Tongue (tissue), 2 donors: Measurements from ENCODE around the gene TSEN2. TPM values are rescaled to one million over a fixed set of nuclear protein-coding genes. Genes with fewer than 3 reads are reported as not detected.
"Not testable (repeated sequence)": the region's sequence is repeated elsewhere in the genome, so short reads cannot be mapped to it uniquely, and the experiment has no call there.

Experiments used
- DNase-seq: peaks from one replicate; pipeline ENCODE4 v3.0.0-alpha.2; 2015
- total RNA-seq: library from RNA; depleted of rRNA; stranded (reverse); fragments of >200 nt; gene quantifications from one replicate; pipeline ENCODE4 v1.2.3, GENCODE V29; 2014

Gene TSEN2
- total RNA-seq, 1 donor from 2014 or later, result 16.2 TPM

- DNase-seq, result no peak
Measured at GRCh38 chr3:12503126-12503957, 19.1 kb downstream of the TSEN2 start.

- no peak for DNase-seq
Measured at GRCh38 chr3:12506201-12506709, 22.0 kb downstream of the TSEN2 start.

GRCh38 chr3:12507591-12508281 is 23.5 kb downstream of the TSEN2 start:
- DNase-seq, result peak; percentile 90

DNA sequence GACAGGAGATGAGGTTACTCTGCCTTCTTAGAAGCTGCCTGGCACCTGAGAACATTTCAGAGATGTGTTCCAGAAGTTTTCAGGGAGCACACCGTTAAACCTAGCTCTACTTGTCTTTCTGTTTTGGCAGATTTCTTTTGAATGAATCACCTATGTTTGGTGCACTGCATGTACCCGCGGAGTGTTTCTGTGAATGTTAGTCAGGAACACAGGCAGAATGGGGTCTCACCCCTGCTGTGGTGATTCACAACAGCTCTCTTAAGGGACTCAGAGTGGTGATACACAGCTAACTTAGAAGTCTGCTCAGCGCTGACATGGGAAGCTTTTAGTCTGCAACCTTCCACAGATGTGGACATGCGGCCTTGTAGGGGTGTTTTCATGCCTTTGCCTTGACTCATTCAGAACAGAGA is 24.0 kb downstream of the TSEN2 start:
- peak; percentile 44 for DNase-seq

DNA sequence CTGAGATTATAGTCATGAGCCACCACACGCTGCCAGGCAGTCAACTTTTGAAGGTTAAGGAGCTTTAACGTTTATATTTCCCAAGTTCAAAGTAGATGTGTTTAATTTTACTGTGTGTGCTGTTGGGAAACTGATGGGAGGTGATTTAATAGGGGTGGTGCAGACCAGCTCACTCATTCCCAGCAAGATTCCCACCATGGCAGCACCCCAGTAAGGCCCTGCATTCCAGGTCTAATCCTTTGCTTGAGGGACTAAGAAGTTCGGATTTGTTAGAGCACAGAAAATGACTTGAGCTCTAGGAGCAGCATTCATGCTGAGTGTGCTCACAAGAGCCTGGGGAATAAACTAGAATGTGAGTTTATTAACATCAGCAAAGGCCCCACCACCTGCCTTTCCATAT is 25.2 kb downstream of the TSEN2 start:
- DNase-seq, result no peak

DNA sequence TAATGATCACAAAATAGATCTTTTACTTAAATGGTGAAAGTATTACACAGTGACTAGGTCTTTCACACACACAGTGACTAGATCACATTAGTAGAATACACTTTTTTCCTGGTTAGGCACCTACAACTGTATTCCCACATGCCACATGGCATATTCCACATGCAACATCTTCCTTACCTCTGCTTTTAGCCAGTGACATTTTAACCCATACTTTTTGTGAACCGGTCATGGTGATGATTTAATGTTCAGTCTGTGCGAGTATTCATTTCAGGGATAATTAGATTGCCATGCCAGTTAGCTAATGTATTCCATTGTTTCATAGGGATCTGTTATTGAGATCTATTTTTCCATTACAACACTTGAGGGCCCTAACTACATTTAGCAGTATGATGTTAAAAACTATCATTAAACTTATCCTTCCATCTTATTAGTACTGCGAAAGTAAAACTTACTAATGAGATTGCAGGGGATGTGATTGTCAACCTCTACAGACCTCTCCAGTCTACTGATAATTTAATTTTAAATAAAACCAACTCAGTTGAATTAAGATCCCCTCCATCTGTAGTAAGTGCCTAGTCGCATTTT is 28.3 kb downstream of the TSEN2 start:
- DNase-seq, result peak; percentile 44

GRCh38 chr3:12513694-12514446 is 29.6 kb downstream of the TSEN2 start:
- peak; percentile 48 for DNase-seq

DNA sequence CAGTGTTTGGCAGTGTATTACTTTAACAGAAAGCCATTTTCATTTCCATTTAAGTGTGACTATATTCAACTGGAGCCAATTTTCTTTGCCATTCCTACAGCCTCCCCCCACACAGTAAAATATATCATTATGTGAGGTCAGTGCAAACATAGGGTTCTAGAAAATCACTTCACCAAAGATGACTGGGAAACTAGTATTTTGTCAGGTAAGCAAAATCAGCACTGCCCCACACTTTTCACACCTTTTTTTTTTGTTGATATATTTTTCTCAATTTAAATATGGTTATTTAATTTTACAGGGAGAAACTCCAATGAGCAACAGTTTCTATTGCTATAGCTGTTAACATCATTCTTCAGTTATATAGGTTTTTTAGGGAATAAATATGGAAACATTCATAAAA is 31.4 kb downstream of the TSEN2 start:
- no peak for DNase-seq

DNA sequence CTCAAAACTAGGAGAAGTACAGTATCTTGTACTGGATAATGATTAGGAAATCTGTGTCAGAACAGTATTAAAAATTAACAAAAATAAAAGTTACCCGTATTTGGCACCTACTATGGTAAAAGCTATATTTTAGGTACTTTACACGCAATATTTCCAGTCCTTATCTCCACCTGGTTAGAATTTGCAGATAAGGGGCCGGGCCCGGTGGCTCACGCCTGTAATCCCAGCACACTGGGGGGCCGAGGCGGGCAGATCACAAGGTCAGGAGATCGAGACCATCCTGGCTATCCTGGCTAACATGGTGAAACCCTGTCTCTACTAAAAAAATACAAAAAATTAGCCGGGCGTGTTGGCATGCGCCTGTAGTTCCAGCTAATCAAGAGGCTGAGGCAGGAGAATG is 32.6 kb downstream of the TSEN2 start:
- DNase-seq, result no peak

DNA sequence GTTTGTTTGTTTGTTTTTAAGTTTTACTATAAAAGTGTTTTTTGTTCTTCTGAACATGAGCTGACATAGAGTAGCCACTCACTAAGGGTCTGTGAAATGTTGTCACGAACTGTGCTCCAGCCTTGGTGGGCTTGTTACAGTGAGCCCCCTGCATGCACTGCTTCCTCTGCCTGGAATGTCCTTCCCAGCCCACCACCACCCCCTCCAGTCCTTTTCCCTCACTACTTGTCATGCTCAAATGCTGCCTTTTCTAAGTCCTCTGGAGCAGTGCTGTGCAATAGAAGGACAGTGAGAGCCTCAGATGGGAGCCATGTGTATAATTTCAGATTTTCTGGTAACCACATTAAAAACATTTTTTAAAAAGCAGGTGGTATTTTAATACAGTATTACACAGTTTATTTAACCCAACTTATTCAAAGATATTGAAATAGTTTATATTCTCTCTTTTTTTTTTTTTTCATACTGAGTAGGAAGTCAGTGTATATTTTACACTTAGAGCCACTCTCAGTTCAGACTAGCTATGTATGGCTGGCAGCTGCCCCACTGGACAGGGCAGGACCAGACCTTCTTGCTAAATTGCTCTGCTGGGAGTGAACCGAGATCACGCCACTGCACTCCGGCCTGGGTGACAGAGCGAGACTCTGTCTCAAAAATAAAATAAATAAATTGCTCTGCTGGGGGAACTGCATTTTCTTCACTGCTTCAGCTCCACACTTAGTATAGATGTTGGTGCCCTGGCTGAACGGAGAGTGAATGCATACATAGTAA is 34.2 kb downstream of the TSEN2 start:
- peak; percentile 38 for DNase-seq

DNA sequence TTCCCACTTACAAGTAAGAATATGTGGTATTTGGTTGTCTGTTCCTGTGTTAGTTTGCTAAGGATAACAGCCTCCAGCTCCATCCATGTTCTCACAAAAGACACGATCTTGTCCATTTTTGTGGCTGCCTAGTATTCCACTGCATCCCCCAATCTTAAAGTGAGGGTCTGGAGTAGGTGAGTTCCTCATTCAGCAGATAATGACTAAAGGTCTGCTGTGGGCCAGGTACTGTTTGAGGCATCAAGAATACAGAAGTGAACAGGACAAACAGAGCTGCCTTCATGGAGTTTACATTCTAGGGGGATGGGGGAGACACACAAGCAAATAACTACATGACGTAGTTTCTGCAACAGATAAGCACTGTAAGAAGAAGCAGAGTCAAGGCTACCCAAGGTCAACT is 36.7 kb downstream of the TSEN2 start:
- no peak for DNase-seq

DNA sequence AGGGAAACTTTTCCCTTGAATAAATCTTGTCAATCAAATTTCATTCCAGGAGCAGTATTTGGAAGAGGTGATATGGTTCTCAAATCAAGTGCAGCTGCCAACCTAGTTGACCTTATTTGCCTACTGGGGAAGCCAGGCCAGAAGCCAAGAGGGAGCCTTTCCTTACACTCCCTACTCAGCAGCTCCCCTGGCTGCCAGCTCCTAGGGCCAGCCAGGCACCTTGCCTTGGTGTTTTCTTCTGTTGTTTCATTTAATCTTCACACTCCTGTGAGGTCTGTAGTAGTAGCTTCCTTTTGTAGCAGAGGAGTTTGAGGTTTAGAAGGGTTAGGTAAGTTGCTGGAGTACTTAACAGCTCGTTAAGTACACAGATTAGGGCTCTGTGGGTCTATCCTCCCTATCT is 38.4 kb downstream of the TSEN2 start:
- DNase-seq, result no peak

- no peak for DNase-seq
Measured at GRCh38 chr3:12527757-12528143, 43.5 kb downstream of the TSEN2 start.

GRCh38 chr3:12532182-12532581 is 47.9 kb downstream of the TSEN2 start:
- no peak for DNase-seq

DNA sequence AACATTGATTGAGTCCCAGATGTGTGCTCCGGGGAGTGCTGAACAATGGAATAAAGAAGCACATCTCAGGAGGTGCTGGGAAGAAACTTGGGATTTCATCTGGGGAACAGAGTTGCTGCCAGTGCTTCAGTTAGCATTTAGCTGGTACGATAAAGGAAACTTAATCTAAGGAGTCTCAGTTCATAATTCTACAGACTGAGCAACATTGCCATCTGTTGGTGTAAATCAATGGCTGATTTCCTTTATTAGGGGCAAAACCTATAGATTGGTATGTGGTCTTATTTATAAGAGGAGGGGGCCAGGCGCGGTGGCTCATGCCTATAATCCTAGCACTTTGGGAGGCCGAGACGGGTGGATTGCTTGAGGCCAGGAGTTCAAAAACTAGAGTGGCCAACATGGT is 52.1 kb downstream of the TSEN2 start:
- DNase-seq, result peak; percentile 50

GRCh38 chr3:12541625-12542024 is 57.3 kb downstream of the TSEN2 start:
- DNase-seq, result no peak

DNA sequence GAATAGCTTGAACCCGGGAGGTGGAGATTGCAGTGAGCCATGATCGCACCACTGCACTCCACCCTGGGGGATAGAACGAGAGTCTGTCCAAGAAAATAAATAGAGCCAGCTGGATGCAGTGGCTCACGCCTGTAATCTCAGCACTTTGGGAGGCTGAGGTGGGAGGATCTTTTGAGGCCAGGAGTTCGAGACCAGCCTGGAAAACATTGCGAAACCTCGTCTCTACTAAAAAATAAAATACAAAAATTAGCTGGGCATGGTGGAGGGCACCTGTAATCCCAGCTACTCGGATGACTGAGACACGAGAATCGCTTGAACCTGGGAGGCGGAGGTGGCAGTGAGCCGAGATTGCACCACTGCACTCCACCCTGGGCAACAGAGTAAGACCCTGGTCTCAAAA is 59.2 kb downstream of the TSEN2 start:
- DNase-seq, result not testable (repeated sequence)

DNA sequence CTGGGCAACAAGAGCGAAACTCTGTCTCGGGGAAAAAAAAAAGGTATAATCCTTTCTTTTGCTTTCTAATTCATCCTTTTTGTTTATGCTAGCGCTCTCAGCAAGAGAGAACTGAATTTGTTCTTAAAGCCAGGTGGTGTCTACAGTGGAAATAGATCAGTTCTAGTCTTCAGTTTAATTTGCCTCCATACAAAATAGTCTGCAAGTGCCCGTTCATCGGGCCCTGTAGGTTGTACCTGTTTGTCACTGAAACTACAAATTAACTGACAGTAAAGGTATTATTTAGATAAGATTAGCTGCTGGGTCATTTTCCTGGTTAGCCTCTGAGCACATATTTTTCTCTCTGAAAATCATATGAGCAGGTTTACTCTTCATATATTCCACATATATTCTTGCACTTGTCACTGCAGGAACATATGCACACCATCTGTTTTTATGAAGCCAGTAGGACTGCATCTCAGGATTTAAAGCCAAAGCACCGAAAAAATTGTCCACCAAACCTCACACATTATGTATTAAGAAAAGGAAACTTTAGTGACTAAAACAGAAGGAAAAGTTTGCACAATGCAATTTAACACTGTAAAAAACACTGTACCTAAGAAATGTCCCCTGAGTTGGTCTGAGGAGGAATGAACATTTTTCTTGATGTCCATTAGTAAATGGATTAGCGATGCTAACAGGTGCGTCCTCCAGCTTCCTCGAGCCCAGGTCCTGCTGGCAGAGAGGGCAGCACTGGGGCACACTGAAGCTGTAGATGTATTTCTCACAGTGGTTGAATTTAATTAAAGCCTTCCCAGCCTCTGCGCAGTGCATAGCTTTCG is 60.6 kb downstream of the TSEN2 start:
- no peak for DNase-seq

DNA sequence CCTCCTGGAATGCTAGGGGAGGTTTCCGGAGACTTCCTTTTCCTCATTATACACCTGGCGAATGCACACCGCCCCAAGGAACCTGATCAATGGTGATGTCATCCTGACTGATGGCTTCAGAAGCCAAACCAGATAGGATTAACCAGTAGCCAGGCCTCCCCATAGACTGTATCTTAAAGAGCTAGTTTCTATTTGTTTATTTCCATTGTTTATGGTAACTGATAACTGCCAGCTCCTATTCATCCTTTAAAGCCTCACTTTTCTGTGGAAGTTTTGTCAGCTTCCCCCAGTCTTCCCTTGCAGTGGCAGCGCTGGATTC is 61.2 kb downstream of the TSEN2 start, which contains the start of gene MKRN2OS:
MKRN2OS (minus strand) TSS at position 27 of the 319 bp plus-strand sequence. CDS start 35 bp downstream, outside the sequence.
- no peak for DNase-seq

DNA sequence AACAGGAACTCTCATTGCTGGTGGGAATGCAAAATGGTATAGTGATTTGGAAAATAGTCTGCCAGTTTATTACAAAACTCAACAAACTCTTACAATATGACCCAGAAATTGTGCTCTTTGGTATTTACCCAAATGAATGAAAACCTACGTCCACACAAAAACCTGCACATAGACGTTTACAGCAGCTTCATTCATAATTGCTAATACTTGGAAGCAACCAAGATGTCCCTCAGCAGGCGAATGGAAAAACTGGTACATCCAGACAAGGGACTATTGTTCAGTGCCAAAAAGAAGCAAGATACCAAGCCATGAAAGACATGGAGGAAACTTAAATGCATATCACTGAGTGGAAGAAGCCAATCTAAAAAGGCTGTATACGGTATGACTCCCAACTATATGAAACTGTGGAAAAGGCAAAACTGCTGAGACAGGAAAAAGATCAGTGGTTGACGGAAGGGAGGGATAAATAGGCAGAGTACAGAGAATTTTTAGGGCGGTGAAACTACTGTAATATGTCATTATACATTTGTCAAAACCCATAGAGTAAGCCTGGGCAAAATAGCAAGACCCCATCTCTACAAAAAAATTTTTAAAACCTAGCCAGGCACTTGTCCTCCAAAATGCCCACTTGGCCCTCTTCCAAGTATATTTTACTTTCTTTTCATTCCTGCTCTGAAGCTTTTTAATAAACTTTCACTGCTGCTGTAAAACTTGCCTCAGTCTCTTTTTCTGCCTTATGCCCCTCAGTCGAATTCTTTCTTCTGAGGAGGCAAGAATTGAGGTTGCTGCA is 65.9 kb downstream of the TSEN2 start:
- no peak for DNase-seq
